NCI-H510A treated with DMSO at 0.1 percent for 48 hours (cell line): ENCODE results near the gene C14orf180.

ENCODE experiments used
- DNase-seq: peaks from one replicate; lab custom pipeline; 2025; lab: John Stamatoyannopoulos, UW

The C14orf180 gene

DNA sequence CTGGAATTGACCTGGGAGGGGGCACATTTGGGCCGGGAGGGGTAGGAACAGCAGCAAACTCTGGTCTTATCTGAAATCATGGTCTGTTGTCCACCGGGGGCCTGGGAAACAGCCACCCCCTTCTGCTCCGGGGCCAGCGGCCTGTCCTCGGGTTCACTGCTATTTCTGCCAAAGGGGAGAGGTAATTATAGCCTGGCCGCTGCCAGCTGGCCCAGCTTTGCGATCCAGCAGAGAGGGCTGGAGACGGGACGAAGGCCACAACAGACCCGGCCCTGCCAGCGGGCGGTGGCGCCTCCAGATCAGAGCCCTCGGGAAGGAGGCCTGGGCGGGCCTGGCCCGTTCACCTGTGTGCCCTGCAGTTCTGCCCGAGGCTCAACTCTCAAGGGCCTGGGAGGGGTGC lies at the start of gene C14orf180:
Gene C14orf180 (plus strand): TSS at position 258 of the 400 bp plus-strand sequence. CDS start 6,667 bp downstream, outside the sequence.
- DNase-seq: no peak

- no peak for DNase-seq
Measured at GRCh38 chr14:104530646-104531045, 48.9 kb upstream of the C14orf180 start.

DNA sequence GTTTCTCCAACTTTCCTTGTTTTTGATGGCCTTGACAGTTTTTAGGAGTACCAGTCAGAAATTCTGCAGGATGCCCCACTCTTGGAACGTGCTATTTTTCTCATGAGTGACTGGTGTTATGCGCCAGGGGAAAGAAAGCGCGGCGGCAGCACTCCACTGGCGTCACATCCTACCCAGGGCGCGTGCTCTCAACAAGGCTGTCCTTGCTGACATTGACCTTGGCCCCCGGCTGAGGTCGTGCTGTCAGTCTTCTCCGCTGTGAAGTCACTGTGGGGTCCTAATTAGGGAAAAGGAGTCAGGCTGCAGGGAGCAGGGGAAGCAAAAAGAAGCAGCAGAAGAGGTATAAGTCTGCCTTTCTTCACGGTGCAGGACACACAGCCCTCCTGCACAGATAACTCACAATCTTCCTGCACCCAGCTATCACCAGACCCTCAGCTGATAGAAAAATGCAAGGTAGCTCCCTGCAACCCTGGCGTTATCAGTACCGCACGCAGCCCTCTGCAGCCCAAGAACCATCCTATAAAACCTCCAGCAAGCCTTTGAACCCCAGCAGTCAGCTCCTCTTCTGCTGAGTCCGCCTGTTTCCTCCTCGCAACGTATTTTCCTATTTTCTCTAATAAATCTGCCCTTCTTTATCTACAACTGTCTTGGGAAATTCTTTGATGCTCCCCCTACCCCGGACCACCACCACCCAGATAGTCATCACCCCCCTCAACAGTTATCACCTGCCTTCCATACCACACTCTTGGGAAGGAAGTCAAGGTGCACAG lies 48.0 kb upstream of the C14orf180 start:
- DNase-seq: no peak

DNA sequence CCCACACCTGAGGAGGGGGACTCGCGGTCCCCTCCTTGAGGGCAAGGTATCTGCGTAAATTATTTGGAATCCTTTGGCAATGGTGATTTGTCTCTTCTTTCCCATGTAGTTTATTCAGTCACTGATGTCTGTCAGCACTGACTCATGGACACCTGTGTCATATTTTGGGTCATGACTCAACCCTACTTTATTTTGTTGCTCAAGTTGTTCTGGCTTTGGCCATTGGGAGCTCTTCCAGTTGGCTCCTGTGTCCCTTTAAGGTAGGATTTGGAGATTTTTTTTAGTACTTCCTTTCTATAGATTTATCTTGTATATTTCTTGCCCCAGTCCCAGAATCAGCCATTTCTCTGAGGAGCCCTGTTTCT lies 47.4 kb upstream of the C14orf180 start:
- DNase-seq: no peak

DNA sequence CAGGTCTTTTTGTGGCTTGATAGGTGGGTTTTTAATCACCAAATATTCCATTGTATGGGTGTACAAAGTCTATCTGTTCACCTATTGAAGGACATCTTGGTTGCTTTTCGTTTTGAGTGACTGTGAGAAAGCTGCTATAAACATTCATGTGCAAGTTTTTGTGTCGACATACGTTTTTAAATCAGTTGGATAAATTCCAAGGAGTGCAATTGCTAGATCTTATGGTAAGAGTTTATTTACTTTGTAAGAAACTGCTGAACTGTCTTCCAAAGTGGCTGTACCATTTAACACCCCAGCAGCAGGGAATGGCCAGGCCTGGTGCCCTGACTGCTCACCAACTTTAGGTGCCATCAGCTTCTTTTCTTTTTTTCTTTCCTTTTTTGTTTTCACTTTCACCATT lies 45.5 kb upstream of the C14orf180 start:
- DNase-seq: no peak

DNA sequence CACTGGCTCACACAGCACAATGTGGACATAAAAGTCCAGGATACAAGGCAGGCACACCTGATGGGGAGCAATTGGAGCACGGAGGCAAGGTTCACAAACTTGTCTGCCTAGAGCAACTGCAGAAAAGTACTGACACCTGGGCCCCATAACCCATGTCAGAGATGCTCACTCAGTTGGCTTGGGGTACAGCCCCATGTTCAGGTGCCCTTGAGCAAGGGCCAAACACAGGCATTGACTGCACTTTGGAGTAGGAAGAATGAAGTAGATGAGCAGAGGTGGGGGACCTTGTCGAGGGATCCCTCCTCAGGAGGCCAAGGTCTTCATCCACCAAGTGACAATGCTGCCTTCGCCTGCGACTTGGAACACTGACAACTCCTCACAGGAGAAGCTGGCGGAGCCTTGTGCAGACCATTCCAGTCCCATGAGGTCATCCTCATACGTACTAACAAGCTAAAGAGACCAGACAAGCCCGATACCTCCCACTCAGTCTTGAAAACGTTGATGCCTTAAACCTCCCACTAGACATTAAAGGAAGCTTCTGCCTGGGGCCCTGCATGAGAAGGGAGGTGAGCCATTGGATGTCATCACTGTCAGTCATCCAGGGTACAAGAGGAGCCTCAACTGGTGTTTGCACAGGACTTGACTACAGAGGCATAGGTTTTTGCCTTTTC lies 42.5 kb upstream of the C14orf180 start:
- DNase-seq: no peak

- no peak for DNase-seq
Measured at GRCh38 chr14:104537613-104537988, 42.0 kb upstream of the C14orf180 start.

DNA sequence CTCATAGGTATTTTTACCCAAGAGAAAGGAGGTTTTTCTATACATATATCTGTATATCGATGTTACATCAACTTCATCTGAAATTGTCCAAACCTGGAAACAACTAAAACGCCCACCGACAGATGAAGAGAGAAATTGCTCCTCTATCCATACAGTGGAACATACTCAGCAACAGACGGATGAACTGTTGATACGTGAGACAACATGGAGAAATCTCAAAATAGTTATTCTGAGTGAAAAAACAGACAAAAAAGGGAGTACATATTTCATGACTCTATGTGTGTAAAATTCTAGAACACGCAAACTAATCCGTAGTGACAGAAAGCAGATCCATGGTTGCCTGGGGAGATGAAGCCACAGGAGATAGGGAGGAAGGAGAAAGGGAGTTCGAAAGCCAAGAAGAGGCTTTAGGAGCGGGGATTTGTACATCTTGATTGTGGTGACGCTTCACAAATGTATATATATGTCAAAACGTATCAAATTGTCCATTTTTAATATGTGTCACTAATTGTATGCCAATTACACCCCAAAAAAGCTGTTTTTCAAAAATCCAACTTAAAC lies 37.6 kb upstream of the C14orf180 start:
- no peak for DNase-seq

- no peak for DNase-seq
Measured at GRCh38 chr14:104542871-104543830, 36.4 kb upstream of the C14orf180 start.

DNA sequence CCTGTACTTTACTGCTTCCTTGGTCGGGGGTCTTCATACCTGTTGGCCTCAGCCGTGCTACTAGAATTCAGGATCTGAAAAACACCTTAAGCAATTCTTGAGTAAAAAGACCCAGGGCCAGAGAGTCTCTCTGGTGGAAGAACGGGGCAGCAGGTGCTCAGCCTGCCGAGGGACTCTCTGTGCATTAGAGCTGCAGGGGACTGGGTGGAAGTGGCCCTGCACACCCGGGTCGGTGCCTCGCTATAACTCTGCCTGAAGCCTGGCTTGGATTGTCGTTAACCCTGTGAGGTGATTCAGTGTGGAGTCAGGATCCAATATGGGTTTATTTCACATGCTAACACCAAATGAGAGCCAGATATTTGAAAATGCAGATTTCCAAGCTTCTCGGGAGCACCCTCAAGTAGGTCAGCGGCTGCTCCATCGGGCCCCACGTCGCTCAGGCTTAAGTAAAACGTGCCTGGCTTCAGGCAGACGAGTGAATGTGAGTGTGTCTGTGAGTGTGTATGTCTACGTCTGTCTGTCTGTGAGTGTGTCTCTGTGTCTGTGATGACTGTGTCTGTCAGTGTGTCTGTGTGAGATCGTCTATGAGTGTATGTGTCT lies 35.1 kb upstream of the C14orf180 start:
- DNase-seq: no peak

GRCh38 chr14:104545151-104545941 lies 34.2 kb upstream of the C14orf180 start:
- no peak for DNase-seq

DNA sequence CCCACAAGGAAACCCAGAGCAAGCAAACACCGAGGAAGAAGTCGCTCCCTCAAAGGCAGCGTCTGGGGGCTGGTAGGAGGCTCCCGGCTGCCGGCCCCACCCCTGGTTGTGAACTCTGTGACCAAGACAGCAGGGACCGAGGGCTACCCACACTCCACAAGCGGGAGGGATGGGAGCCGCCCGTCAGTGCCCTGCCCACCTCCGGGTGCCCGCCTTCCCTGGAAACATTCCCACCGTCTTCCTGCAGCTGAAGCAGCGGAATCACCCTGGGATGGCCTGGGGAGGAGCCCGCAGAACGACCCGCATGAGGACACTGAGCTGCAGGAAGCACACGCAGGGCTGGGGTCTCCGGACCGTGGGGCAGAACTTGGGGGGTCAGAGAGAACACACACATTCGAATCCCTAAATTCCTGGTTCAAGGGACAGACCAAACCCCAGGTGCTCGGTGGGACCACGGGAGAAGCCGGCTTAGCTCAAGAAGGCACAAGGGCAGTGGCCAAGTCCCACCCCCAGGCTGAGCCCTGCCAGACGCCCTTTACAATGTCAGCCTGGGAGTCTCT lies 33.5 kb upstream of the C14orf180 start:
- DNase-seq: no peak

GRCh38 chr14:104546591-104547309 lies 32.8 kb upstream of the C14orf180 start:
- no peak for DNase-seq

GRCh38 chr14:104547310-104547997 lies 32.1 kb upstream of the C14orf180 start:
- no peak for DNase-seq

DNA sequence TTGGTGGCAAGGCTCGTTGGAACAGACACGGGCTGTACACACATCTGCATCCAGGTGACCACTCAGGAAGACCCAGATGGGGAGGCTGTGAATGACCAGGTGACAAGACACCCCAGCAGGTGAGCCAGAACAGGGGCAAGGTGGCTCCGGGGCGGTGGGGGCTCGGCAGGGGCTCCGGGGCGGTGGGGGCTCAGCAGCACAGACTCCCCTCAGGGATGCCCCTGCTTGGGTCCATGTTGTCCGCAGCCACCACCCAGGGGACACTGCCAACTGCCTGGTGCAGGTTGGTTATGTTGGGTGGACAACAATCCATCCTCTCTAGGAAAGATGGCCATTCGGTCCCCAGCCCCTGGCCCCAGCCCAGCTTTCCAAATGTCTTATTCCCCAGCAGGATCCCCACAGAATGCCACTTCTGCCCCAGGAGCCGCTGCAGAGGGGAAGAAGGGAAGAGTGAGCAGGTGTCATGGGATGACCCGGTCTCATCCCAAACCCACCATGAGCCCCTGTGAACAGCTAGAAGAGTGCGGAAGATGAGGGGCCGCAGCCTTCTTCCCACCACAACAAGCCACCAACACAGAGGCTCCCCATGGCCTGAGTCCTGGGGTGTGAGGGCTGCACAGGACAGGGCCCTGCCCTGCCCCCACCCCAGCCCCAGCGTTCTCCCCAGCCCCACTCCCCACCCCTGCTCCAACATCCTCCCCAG lies 31.4 kb upstream of the C14orf180 start:
- DNase-seq: no peak

GRCh38 chr14:104548802-104549535 lies 30.6 kb upstream of the C14orf180 start:
- no peak for DNase-seq

- no peak for DNase-seq
Measured at GRCh38 chr14:104549536-104550339, 29.8 kb upstream of the C14orf180 start.
